Measurements from ENCODE around the gene CLDN9. TPM values are rescaled to one million over a fixed set of nuclear protein-coding genes. Genes with fewer than 3 reads are reported as not detected.
"Not testable (repeated sequence)": the region's sequence is repeated elsewhere in the genome, so short reads cannot be mapped to it uniquely, and the experiment has no call there.

CLDN9 gene
- polyA plus RNA-seq, 1 donor from 2014 or later = not detected

GRCh38 chr16:3051009-3051408, 38.3 kb downstream of the CLDN9 start:
- no peaks in the 10 kb centered on the region for H4K20me1 ChIP-seq (ENCODE audit: insufficient read depth)
- TF ChIP-seq POLR2AphosphoS5 (IDR thresholded peaks at IDR 0.05) (no peak), CTCF (IDR thresholded peaks at IDR 0.05; ENCODE audit: poor library complexity, severe bottlenecking) (no peak), MXI1 (conservative IDR thresholded peaks at IDR 0.05; ENCODE audit: poor library complexity, severe bottlenecking) (no peak), EZH2 (IDR thresholded peaks at IDR 0.05; ENCODE audit: borderline replicate concordance, insufficient read depth, low read length, poor library complexity, severe bottlenecking) (no peak), RAD21 (conservative IDR thresholded peaks at IDR 0.05) (no peak), EP300 (conservative IDR thresholded peaks at IDR 0.05; ENCODE audit: poor library complexity, severe bottlenecking) (no peak), SMC3 (conservative IDR thresholded peaks at IDR 0.05; ENCODE audit: poor library complexity) (no peak), REST (IDR thresholded peaks at IDR 0.05; ENCODE audit: borderline replicate concordance) (no peak), TAF1 (IDR thresholded peaks at IDR 0.05; ENCODE audit: low read depth) (no peak)
- peaks cover 37% of the 10 kb centered on the region for H3K27me3 ChIP-seq (ENCODE audit: insufficient read depth, low read depth, low read length)
- no peaks in the 10 kb centered on the region for H3K9me2 ChIP-seq (ENCODE audit: insufficient read depth, low read length)
- no peak overlapping the region for H3K4me2 ChIP-seq (ENCODE audit: low read length)
- H3K9me3 ChIP-seq (ENCODE audit: low read length) = no peaks in the 10 kb centered on the region
- H3K79me2 ChIP-seq (replicated peaks; ENCODE audit: insufficient read depth, low read length) = no peaks in the 10 kb centered on the region
- no peak overlapping the region for H3K4me3 ChIP-seq (ENCODE audit: low read length)
- H3F3A ChIP-seq (ENCODE audit: insufficient read depth, low read length, poor library complexity, severe bottlenecking) = no peaks in the 10 kb centered on the region
- H2AFZ ChIP-seq (ENCODE audit: low read depth, low read length) = no peak overlapping the region
- H3K27ac ChIP-seq (ENCODE audit: low read length) = no peak overlapping the region
- no peak overlapping the region for H3K9ac ChIP-seq (ENCODE audit: low read length)
- no peaks in the 10 kb centered on the region for H3K36me3 ChIP-seq (ENCODE audit: insufficient read depth, low read length)

- Histone ChIP-seq H2AFZ (ENCODE audit: low read depth, low read length) (no peak overlapping the region), H3K9ac (ENCODE audit: low read length) (no peak overlapping the region), H3F3A (ENCODE audit: insufficient read depth, low read length, poor library complexity, severe bottlenecking) (no peaks in the 10 kb centered on the region), H3K27ac (ENCODE audit: low read length) (no peak overlapping the region), H3K36me3 (ENCODE audit: insufficient read depth, low read length) (no peaks in the 10 kb centered on the region), H3K79me2 (replicated peaks; ENCODE audit: insufficient read depth, low read length) (no peaks in the 10 kb centered on the region), H3K9me3 (ENCODE audit: low read length) (no peaks in the 10 kb centered on the region), H3K4me3 (ENCODE audit: low read length) (no peak overlapping the region), H3K27me3 (ENCODE audit: insufficient read depth, low read depth, low read length) (peaks cover 32% of the 10 kb centered on the region), H3K4me2 (ENCODE audit: low read length) (no peak overlapping the region), H4K20me1 (ENCODE audit: insufficient read depth) (no peaks in the 10 kb centered on the region), H3K9me2 (ENCODE audit: insufficient read depth, low read length) (no peaks in the 10 kb centered on the region)
- TF ChIP-seq RAD21 (conservative IDR thresholded peaks at IDR 0.05) (no peak), EP300 (conservative IDR thresholded peaks at IDR 0.05; ENCODE audit: poor library complexity, severe bottlenecking) (no peak), MXI1 (conservative IDR thresholded peaks at IDR 0.05; ENCODE audit: poor library complexity, severe bottlenecking) (no peak), REST (IDR thresholded peaks at IDR 0.05; ENCODE audit: borderline replicate concordance) (no peak), CTCF (IDR thresholded peaks at IDR 0.05; ENCODE audit: poor library complexity, severe bottlenecking) (no peak), SMC3 (conservative IDR thresholded peaks at IDR 0.05; ENCODE audit: poor library complexity) (no peak), EZH2 (IDR thresholded peaks at IDR 0.05; ENCODE audit: borderline replicate concordance, insufficient read depth, low read length, poor library complexity, severe bottlenecking) (no peak), POLR2AphosphoS5 (IDR thresholded peaks at IDR 0.05) (no peak), TAF1 (IDR thresholded peaks at IDR 0.05; ENCODE audit: low read depth) (no peak)
These were observed 38.8 kb downstream of the CLDN9 start for GRCh38 chr16:3051494-3051893.

GRCh38 chr16:3052571-3053329, 40.0 kb downstream of the CLDN9 start:
- not testable (repeated sequence) for H3K4me2 ChIP-seq (ENCODE audit: low read length); H3K9me2 ChIP-seq (ENCODE audit: insufficient read depth, low read length); H3F3A ChIP-seq (ENCODE audit: insufficient read depth, low read length, poor library complexity, severe bottlenecking); H2AFZ ChIP-seq (ENCODE audit: low read depth, low read length); H3K36me3 ChIP-seq (ENCODE audit: insufficient read depth, low read length); H3K79me2 ChIP-seq (replicated peaks; ENCODE audit: insufficient read depth, low read length); H3K27ac ChIP-seq (ENCODE audit: low read length); H3K9ac ChIP-seq (ENCODE audit: low read length); H4K20me1 ChIP-seq (ENCODE audit: insufficient read depth); H3K4me3 ChIP-seq (ENCODE audit: low read length); H3K9me3 ChIP-seq (ENCODE audit: low read length)
- peaks cover 19% of the 10 kb centered on the region for H3K27me3 ChIP-seq (ENCODE audit: insufficient read depth, low read depth, low read length)

Data from neural cell (in vitro differentiated cells).